ENCODE results near the gene SYNDIG1. TPM values are rescaled to one million over a fixed set of nuclear protein-coding genes. Genes with fewer than 3 reads are reported as not detected.

SYNDIG1 gene
- total and polyA plus RNA-seq, 2 of the 4 experiments (the other 2 are of a cell fraction): not detected

GRCh38 chr20:24683676-24684075 is 214.2 kb downstream of the SYNDIG1 start:
- Histone ChIP-seq H4K20me1 (ENCODE audit: insufficient read depth, low read length) (no peaks in the 10 kb centered on the region), H3K9me3 (ENCODE audit: control insufficient read depth, insufficient read depth, low read length) (no peaks in the 10 kb centered on the region), H4K8ac (ENCODE audit: low read depth in 2 of 2, low read length in 2 of 2) (no peak overlapping the region), H3K23ac (ENCODE audit: low read depth, low read length) (no peak overlapping the region), H3K27me3 (ENCODE audit: control insufficient read depth, insufficient read depth, low read length) (peaks cover 12% of the 10 kb centered on the region), H3K79me1 (ENCODE audit: low read depth in 1 of 2, low read length in 2 of 2) (no peaks in the 10 kb centered on the region), H2BK15ac (ENCODE audit: low read depth, low read length) (no peak overlapping the region), H3K4ac (ENCODE audit: low read depth, low read length) (no peak overlapping the region), H3K9ac (ENCODE audit: low read depth, low read length) (no peak overlapping the region), H2AK5ac (ENCODE audit: low read depth, low read length) (no peak overlapping the region), H3K56ac (ENCODE audit: extremely low read depth, insufficient read depth, low read length) (no peak overlapping the region), H3K9me1 (ENCODE audit: insufficient read depth, low read length) (no peaks in the 10 kb centered on the region), H2AK9ac (replicated peaks; ENCODE audit: low read depth, low read length, poor library complexity) (no peak overlapping the region), H3K4me2 (ENCODE audit: low read depth, low read length) (no peak overlapping the region), H3K18ac (ENCODE audit: low read depth, low read length) (no peak overlapping the region), H3K36me3 (ENCODE audit: control insufficient read depth, insufficient read depth, low read length) (no peaks in the 10 kb centered on the region), H2BK20ac (ENCODE audit: low read depth, low read length) (no peak overlapping the region), H2BK120ac (ENCODE audit: low read depth, low read length) (no peak overlapping the region), H2BK5ac (ENCODE audit: low read depth, low read length, poor library complexity, severe bottlenecking) (no peak overlapping the region), H3K4me3 (ENCODE audit: insufficient read depth, low read depth, low read length) (no peak overlapping the region), H3K14ac (replicated peaks; ENCODE audit: low read depth, low read length) (no peak overlapping the region), H4K5ac (ENCODE audit: low read depth, low read length) (no peak overlapping the region), H3K27ac (ENCODE audit: insufficient read depth, low read length) (no peak overlapping the region), H4K91ac (ENCODE audit: insufficient read depth, low read depth, low read length) (no peak overlapping the region), H2AFZ (replicated peaks; ENCODE audit: low read length, poor library complexity) (no peak overlapping the region), H3K4me1 (ENCODE audit: control insufficient read depth, insufficient read depth, low read length) (no peaks in the 10 kb centered on the region)
- no CpG with 5 or more reads among the region's 7 CpGs for WGBS, 2 experiments (ENCODE audit: extremely low coverage in 2 of 2, insufficient read length in 1 of 2)
- dilution Hi-C loops (cut with HindIII; ENCODE audit: low sequenced_read_pairs, unreplicated experiment) (no loop called here), in situ Hi-C loops (cut with MboI; ENCODE audit: low sequenced_read_pairs) (no loop called here), intact Hi-C loops (cut with micrococcal nuclease) (no loop called here)
- no peak for ATAC-seq (ENCODE audit: low read depth)
- ChIA-PET CTCF (no interaction called here), POLR2A (ENCODE audit: unreplicated experiment) (no interaction called here)
- TF ChIP-seq SMC3 (IDR thresholded peaks at IDR 0.05; ENCODE audit: low read depth, low read length) (no peak), NFE2L2 (IDR thresholded peaks at IDR 0.05; ENCODE audit: low read depth, low read length) (no peak), CEBPB (IDR thresholded peaks at IDR 0.05; ENCODE audit: low read depth, low read length) (no peak), MXI1 (IDR thresholded peaks at IDR 0.05; ENCODE audit: borderline replicate concordance, low read depth, low read length) (no peak), USF2 (IDR thresholded peaks at IDR 0.05; ENCODE audit: low read depth, low read length) (no peak)
- no TSS peak for BruUV-seq (replicated peaks)
- DNase-seq: no peak

Measured in IMR-90 (cell line).